Osteoblast (primary cell): ENCODE data around the gene PDZK1IP1. TPM values are rescaled to one million over a fixed set of nuclear protein-coding genes. Genes with fewer than 3 reads are reported as not detected.

Source experiments
- DNase-seq: peaks from one replicate; pipeline ENCODE4 v3.0.0; 2011; ENCODE audit warnings: low spot score, mixed read lengths; ENCODE audit not compliant: insufficient read length; ENCODE audit errors: missing footprints
- H2AFZ ChIP-seq: 2 replicates; pipeline ENCODE4 v1.6.0; 2011; ENCODE audit warnings: mild to moderate bottlenecking, low read length
- H3K27ac ChIP-seq: 2 replicates; pipeline ENCODE4 v1.5.1; 2011; ENCODE audit warnings: mild to moderate bottlenecking, low read depth, low read length, moderate library complexity
- H3K27me3 ChIP-seq: 2 replicates; pipeline ENCODE4 v1.6.0; 2012; ENCODE audit warnings: mild to moderate bottlenecking, control low read depth, inconsistent platforms, low read length, moderate library complexity; ENCODE audit not compliant: insufficient read depth
- H3K36me3 ChIP-seq: 2 replicates; pipeline ENCODE4 v1.5.1; 2011; ENCODE audit warnings: mild to moderate bottlenecking, low read length, control low read depth, moderate library complexity; ENCODE audit not compliant: insufficient read depth
- H3K4me1 ChIP-seq: 2 replicates; pipeline ENCODE4 v1.5.1; 2011; ENCODE audit warnings: mild to moderate bottlenecking, low read length, control low read depth, moderate library complexity; ENCODE audit not compliant: insufficient read depth
- H3K4me2 ChIP-seq: 2 replicates; pipeline ENCODE4 v1.6.0; 2011; ENCODE audit warnings: mild to moderate bottlenecking, low read length; ENCODE audit not compliant: insufficient read depth
- H3K4me3 ChIP-seq: fragments of 200-600 bp; sonication (generic); 3 replicates; pipeline ENCODE4 v1.5.1; 2012; ENCODE audit warnings: mild to moderate bottlenecking, low read length, inconsistent platforms; ENCODE audit not compliant: insufficient read depth
- H3K79me2 ChIP-seq: 2 replicates; pipeline ENCODE4 v1.6.0; 2012; ENCODE audit warnings: mild to moderate bottlenecking, low read length, control low read depth, inconsistent platforms; ENCODE audit not compliant: insufficient read depth
- H3K9me3 ChIP-seq: 2 replicates; pipeline ENCODE4 v1.5.1; 2011; ENCODE audit warnings: low read depth, low read length, control low read depth
- H4K20me1 ChIP-seq: 2 replicates; pipeline ENCODE4 v1.6.0; 2012; ENCODE audit warnings: mild to moderate bottlenecking, low read length, control low read depth; ENCODE audit not compliant: insufficient read depth
- CTCF ChIP-seq: IDR thresholded peaks from 2 replicates; pipeline ENCODE4 v1.5.1; 2011; ENCODE audit warnings: mild to moderate bottlenecking, low read depth, low read length, moderate library complexity; ENCODE audit errors: extremely low read depth
- total RNA-seq: library from RNA; depleted of rRNA; stranded (reverse); fragments of >200 nt; gene quantifications from 2 replicates; pipeline ENCODE4 v1.2.3, GENCODE V29; 2012

The PDZK1IP1 gene
- total RNA-seq, 1 donor, result not detected

DNA sequence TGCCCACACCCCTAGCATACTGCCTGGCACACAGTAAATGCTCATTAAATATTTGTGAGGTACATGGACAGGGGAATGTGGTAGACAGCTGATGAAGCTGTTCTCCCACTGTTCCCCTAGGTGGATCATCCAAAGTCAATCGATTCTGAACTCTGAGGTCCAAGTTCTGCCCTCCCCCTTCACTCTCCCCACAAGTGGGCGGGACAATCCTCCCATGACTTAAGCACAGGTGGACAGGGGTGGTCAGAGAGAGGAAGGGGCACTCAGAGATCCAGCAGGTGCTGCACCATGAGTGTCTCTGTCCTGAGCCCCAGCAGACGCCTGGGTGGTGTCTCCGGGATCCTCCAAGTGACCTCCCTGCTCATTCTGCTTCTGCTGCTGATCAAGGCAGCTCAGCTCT lies 52.6 kb downstream of the PDZK1IP1 start, which contains the start of gene CYP4A22:
Gene CYP4A22 (plus strand): TSS at position 244 of the 400 bp plus-strand sequence. CDS start 45 bp downstream, at position 289.
- Histone ChIP-seq H3K79me2 (no peaks in the 10 kb centered on the region), H3K9me3 (no peaks in the 10 kb centered on the region), H4K20me1 (no peaks in the 10 kb centered on the region), H3K4me2 (no peak within 1 kb of the TSS), H2AFZ (no peak within 1 kb of the TSS), H3K27ac (no peak within 1 kb of the TSS), H3K36me3 (no peaks in the 10 kb centered on the region), H3K4me3 (no peak within 1 kb of the TSS), H3K4me1 (no peaks in the 10 kb centered on the region), H3K27me3 (no peaks in the 10 kb centered on the region)
- TF ChIP-seq CTCF, result no peak
- DNase-seq, result no peak

Other genes with a start within 250 kb of the PDZK1IP1 start
- gene CYP4A11, start 248.6 kb downstream of the PDZK1IP1 start, total RNA-seq, result not detected in 2 replicates
- gene CYP4X1, start 166.4 kb downstream of the PDZK1IP1 start, total RNA-seq, result 0.59 and 0.72 TPM in 2 replicates
- not detected in 2 replicates for gene CYP4Z1, start 122.8 kb downstream of the PDZK1IP1 start, total RNA-seq
- not detected in 2 replicates for gene CYP4A22, start 52.6 kb downstream of the PDZK1IP1 start, total RNA-seq
- gene TAL1, start 42.2 kb upstream of the PDZK1IP1 start, total RNA-seq, result not detected in 2 replicates
- gene STIL, start 124.1 kb upstream of the PDZK1IP1 start, total RNA-seq, result 4.0 and 6.5 TPM in 2 replicates
- 111 and 119 TPM in 2 replicates for gene CMPK1, start 143.8 kb upstream of the PDZK1IP1 start, total RNA-seq
- not detected in 2 replicates for gene FOXE3, start 226.2 kb upstream of the PDZK1IP1 start, total RNA-seq
- 0.59 and 0.72 TPM in 2 replicates for gene FOXD2, start 248.0 kb upstream of the PDZK1IP1 start, total RNA-seq